H4 (cell line): ENCODE results near the gene VWA5A. TPM values are rescaled to one million over a fixed set of nuclear protein-coding genes. Genes with fewer than 3 reads are reported as not detected.
"Not testable (repeated sequence)": the region's sequence is repeated elsewhere in the genome, so short reads cannot be mapped to it uniquely, and the experiment has no call there.

Experiments
- DNase-seq: peaks from one replicate; pipeline ENCODE4 v3.0.0-alpha.2; 2015; ENCODE audit warnings: low spot score
- total RNA-seq: library from RNA; depleted of rRNA; stranded (reverse); fragments of >200 nt; shearing (Covaris generic); gene quantifications from 2 replicates; pipeline ENCODE4 v1.2.3, GENCODE V29; 2014; rRNA removed

Gene VWA5A
- total RNA-seq, 1 experiment from 2014 or later: 28.0 TPM

GRCh38 chr11:124170315-124170714, 55.1 kb downstream of the VWA5A start:
- DNase-seq: not testable (repeated sequence)

GRCh38 chr11:124170801-124171586, 55.7 kb downstream of the VWA5A start:
- DNase-seq: no peak

- no peak for DNase-seq
These were observed 56.9 kb downstream of the VWA5A start for GRCh38 chr11:124172101-124172500.

- no peak for DNase-seq
These were observed 57.3 kb downstream of the VWA5A start for GRCh38 chr11:124172599-124172998.

GRCh38 chr11:124174001-124174583, 58.8 kb downstream of the VWA5A start:
- DNase-seq: peak; percentile 86

GRCh38 chr11:124176925-124177715, 61.9 kb downstream of the VWA5A start:
- DNase-seq: no peak

- no peak for DNase-seq
These were observed 64.1 kb downstream of the VWA5A start for GRCh38 chr11:124179310-124179709.

GRCh38 chr11:124183068-124183467, 67.8 kb downstream of the VWA5A start, which contains the start of gene OR10D3:
TSS of gene OR10D3 (plus strand) at chr11:124183345. CDS start at chr11:124185270, 1,925 bp downstream.
- no peak for DNase-seq

- no peak for DNase-seq
These were observed 75.3 kb downstream of the VWA5A start for GRCh38 chr11:124190298-124191139.

- no peak for DNase-seq
These were observed 78.2 kb downstream of the VWA5A start for GRCh38 chr11:124193221-124194010.

- no peak for DNase-seq
These were observed 79.3 kb downstream of the VWA5A start for GRCh38 chr11:124194293-124195188.

- DNase-seq: peak; percentile 62
These were observed 80.0 kb downstream of the VWA5A start for GRCh38 chr11:124195189-124195734.

Other genes with a start within 250 kb of the VWA5A start
- not detected in 2 replicates for gene TMEM225, start 229.8 kb upstream of the VWA5A start, total RNA-seq
- not detected in 2 replicates for gene OR8D4, start 213.3 kb upstream of the VWA5A start, total RNA-seq
- not detected in 2 replicates for gene OR4D5, start 175.8 kb upstream of the VWA5A start, total RNA-seq
- gene OR6T1, start 171.6 kb upstream of the VWA5A start, total RNA-seq: not detected in 2 replicates
- gene OR10S1, start 137.7 kb upstream of the VWA5A start, total RNA-seq: not detected in 2 replicates
- not detected in 2 replicates for gene OR10G6, start 120.3 kb upstream of the VWA5A start, total RNA-seq
- not detected in 2 replicates for gene OR10G4, start 102.5 kb upstream of the VWA5A start, total RNA-seq
- not detected in 2 replicates for gene OR10G9, start 92.4 kb upstream of the VWA5A start, total RNA-seq
- gene OR10G8, start 88.7 kb upstream of the VWA5A start, total RNA-seq: not detected in 2 replicates
- gene OR10G7, start 74.1 kb upstream of the VWA5A start, total RNA-seq: not detected in 2 replicates
- gene OR10D3, start 67.9 kb downstream of the VWA5A start, total RNA-seq: not detected in 2 replicates
- not detected in 2 replicates for gene OR8G1, start 125.6 kb downstream of the VWA5A start, total RNA-seq
- not detected in 2 replicates for gene OR8G5, start 140.9 kb downstream of the VWA5A start, total RNA-seq
- not detected in 2 replicates for gene OR8D1, start 198.5 kb downstream of the VWA5A start, total RNA-seq
- gene OR8D2, start 204.7 kb downstream of the VWA5A start, total RNA-seq: not detected in 2 replicates